Measurements from ENCODE around the gene CES3. TPM values are rescaled to one million over a fixed set of nuclear protein-coding genes. Genes with fewer than 3 reads are reported as not detected.
"Not testable (repeated sequence)": the region's sequence is repeated elsewhere in the genome, so short reads cannot be mapped to it uniquely, and the experiment has no call there.

Gene CES3
- total RNA-seq, 2 experiments from 2014 or later: 2.1 to 2.9 TPM

DNA sequence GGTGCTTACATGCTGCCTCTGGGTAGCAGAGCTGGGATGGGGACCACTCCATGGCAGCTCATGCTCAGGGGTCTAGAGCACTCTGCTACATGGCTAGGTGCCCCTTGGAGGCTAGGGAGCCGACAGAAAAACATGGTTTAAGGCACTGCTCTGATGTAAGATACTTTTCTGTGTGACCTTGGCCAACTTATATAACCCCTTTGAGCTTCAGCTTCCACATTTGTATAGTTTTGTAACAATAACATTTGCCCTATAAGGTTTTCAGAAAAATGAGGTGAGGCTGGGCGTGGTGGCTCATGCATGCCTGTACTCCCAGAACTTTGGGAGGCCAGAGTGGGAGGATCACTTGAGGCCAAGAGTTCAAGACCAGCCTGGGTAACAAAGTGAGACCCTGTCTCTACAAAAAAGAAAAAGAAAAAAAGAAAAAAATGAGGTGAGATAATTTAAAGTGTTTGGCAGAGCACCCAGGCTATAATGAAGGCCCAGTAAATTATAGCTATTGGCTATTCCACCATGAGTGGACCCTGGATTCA, 30.5 kb downstream of the CES3 start:
- peaks cover 11% of the 10 kb centered on the region for H3K4me1 Mint-ChIP-seq (ENCODE audit: low read depth)
- no peaks in the 10 kb centered on the region for H3K36me3 Mint-ChIP-seq (ENCODE audit: low read depth)
- CTCF ChIA-PET: interaction anchor here (0.7 to 2.9 kb wide), 10 partner anchors 8 to 436 kb away, joined by 3 to 12 read pairs (median 4); no protein-coding TSS in a partner anchor
- TF ChIP-seq, protein P1, sequence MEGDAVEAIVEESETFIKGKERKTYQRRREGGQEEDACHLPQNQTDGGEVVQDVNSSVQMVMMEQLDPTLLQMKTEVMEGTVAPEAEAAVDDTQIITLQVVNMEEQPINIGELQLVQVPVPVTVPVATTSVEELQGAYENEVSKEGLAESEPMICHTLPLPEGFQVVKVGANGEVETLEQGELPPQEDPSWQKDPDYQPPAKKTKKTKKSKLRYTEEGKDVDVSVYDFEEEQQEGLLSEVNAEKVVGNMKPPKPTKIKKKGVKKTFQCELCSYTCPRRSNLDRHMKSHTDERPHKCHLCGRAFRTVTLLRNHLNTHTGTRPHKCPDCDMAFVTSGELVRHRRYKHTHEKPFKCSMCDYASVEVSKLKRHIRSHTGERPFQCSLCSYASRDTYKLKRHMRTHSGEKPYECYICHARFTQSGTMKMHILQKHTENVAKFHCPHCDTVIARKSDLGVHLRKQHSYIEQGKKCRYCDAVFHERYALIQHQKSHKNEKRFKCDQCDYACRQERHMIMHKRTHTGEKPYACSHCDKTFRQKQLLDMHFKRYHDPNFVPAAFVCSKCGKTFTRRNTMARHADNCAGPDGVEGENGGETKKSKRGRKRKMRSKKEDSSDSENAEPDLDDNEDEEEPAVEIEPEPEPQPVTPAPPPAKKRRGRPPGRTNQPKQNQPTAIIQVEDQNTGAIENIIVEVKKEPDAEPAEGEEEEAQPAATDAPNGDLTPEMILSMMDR (IDR thresholded peaks at IDR 0.05): no peak
- no peak overlapping the region for H3K27ac Mint-ChIP-seq
- no peaks in the 10 kb centered on the region for H3K9me3 Mint-ChIP-seq
- POLR2A ChIA-PET: interaction anchor here (0.8 to 1.3 kb wide), 2 partner anchors 9 to 23 kb away, joined by 3 read pairs; no protein-coding TSS in a partner anchor
- DNase-seq: no peak
- intact Hi-C loops (cut with micrococcal nuclease): no loop called here
- H3K27me3 Mint-ChIP-seq: no peaks in the 10 kb centered on the region
- no peak overlapping the region for H3K4me3 Mint-ChIP-seq
- no peak for ATAC-seq

DNA sequence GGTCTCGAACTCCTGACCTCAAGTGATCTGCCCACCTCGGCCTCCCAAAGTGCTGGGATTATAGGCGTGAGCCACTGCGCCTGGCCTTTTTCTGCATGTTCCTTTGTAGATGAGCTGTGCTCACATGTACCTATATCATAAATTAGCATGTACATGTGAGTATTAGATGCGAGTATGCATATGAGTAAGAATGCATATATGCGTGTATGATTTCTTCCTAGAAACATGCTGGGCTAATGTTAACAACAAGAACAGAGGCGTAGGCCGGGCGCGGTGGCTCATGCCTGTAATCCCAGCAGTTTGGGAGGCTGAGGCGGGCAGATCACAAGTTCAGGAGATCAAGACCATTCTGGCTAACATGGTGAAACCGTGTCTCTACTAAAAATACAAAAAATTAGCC, 32.5 kb downstream of the CES3 start:
- H3K27ac Mint-ChIP-seq; H3K4me1 Mint-ChIP-seq (ENCODE audit: low read depth); intact Hi-C loops (cut with micrococcal nuclease); H3K36me3 Mint-ChIP-seq (ENCODE audit: low read depth); H3K4me3 Mint-ChIP-seq; H3K9me3 Mint-ChIP-seq; ATAC-seq; H3K27me3 Mint-ChIP-seq; DNase-seq: not testable (repeated sequence)
- CTCF ChIA-PET: interaction anchor here (1.2 to 2.9 kb wide), 3 partner anchors 15 to 32 kb away, joined by 3 to 10 read pairs (median 3); partner anchors contain the start of gene CES3
- POLR2A ChIA-PET: interaction anchor here (0.7 to 1.5 kb wide), 3 partner anchors 18 to 36 kb away, joined by 3 read pairs; no protein-coding TSS in a partner anchor

DNA sequence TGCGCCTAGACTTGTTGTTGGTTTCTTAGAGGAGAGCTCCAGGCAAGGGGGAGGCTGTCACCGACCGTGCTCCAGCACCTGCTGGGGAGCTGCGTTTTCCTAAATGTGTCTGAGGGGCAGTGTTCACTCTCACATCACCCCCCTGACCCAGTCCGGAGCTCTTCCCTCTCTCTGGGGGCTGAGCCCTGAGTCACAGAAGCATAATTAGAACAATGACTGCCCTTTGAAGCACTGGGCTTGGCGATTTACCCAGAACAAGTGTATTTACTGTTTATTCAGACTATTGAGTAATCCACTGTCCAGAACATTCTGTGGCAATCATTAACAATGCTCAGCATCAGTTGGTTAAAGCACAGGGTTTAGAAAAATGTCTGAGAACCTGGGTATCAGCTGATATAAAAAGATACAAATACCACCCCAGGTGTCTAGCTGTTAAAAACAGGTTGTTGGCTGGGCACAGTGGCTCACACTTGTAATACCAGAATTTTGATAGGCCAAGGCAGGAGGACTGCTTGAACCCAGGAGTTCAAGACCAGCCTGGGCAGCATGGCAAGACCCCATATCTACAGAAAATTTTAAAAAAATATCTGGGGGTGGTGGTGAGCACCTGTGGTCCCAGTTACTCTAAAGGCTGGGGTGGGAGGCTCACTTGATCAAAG, 35.4 kb downstream of the CES3 start:
- CTCF ChIA-PET: interaction anchor here (1.0 kb wide), 1 partner anchor 21 kb away, joined by 5 read pairs; no protein-coding TSS in a partner anchor
- no peak for DNase-seq
- no peak overlapping the region for H3K4me3 Mint-ChIP-seq

DNA sequence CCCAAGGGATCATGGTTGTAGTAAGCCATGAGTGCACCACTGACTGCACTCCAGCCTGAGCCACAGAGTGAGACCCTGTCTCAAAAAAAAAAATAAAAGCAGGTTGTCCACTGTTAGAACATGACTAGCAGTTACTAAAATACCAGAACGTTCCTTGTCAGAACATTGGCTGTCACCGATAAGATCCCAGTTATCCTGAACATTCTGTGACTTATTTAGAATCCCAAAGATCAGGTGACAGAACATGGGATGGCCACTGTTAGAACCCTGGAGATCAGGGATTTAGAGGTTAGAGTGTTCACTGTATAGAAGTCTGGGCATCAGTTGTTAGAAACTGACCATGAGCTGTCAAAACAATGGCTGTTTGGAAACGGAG, 35.9 kb downstream of the CES3 start:
- CTCF ChIA-PET: interaction anchor here (0.9 to 2.4 kb wide), 4 partner anchors 12 to 158 kb away, joined by 3 to 6 read pairs (median 4); no protein-coding TSS in a partner anchor
- peaks cover 1% of the 10 kb centered on the region for H3K9me3 Mint-ChIP-seq
- no peak overlapping the region for H3K27ac Mint-ChIP-seq

More for the DNA sequence above, 35.4 kb downstream of the CES3 start:
- H3K4me1 Mint-ChIP-seq (ENCODE audit: low read depth): peaks cover 11% of the 10 kb centered on the region
- peaks cover 1% of the 10 kb centered on the region for H3K9me3 Mint-ChIP-seq
- peaks cover 4% of the 10 kb centered on the region for H3K36me3 Mint-ChIP-seq (ENCODE audit: low read depth)
- POLR2A ChIA-PET: no interaction called here
- intact Hi-C loops (cut with micrococcal nuclease): no loop called here
- ATAC-seq: no peak
- peaks cover 6% of the 10 kb centered on the region for H3K27me3 Mint-ChIP-seq
- H3K27ac Mint-ChIP-seq: no peak overlapping the region
- TF ChIP-seq, protein P1 (IDR thresholded peaks at IDR 0.05): no peak

More for the DNA sequence above, 35.9 kb downstream of the CES3 start:
- ATAC-seq (no peak), DNase-seq (no peak)
- Mint-ChIP-seq H3K4me1 (ENCODE audit: low read depth) (peaks cover 16% of the 10 kb centered on the region), H3K27me3 (peaks cover 6% of the 10 kb centered on the region), H3K4me3 (no peak overlapping the region), H3K36me3 (ENCODE audit: low read depth) (peaks cover 4% of the 10 kb centered on the region)
- intact Hi-C loops (cut with micrococcal nuclease): no loop called here
- POLR2A ChIA-PET: no interaction called here
- TF ChIP-seq, protein P1 (IDR thresholded peaks at IDR 0.05): no peak

Data from activated CD8-positive, alpha-beta T cell treated with anti-CD3 and anti-CD28 coated beads for 36 hours (primary cell).